ENCODE results near the gene SPOCD1.

Gene SPOCD1

GRCh38 chr1:31786366-31787060 lies 29.3 kb downstream of the SPOCD1 start:
- DNase-seq: no peak

- no peak for DNase-seq
These were observed 29.9 kb downstream of the SPOCD1 start for GRCh38 chr1:31785947-31786290.

- no peak for DNase-seq
These were observed 30.5 kb downstream of the SPOCD1 start for GRCh38 chr1:31785020-31785946.

- no peak for DNase-seq
These were observed 31.3 kb downstream of the SPOCD1 start for GRCh38 chr1:31784356-31785019.

DNA sequence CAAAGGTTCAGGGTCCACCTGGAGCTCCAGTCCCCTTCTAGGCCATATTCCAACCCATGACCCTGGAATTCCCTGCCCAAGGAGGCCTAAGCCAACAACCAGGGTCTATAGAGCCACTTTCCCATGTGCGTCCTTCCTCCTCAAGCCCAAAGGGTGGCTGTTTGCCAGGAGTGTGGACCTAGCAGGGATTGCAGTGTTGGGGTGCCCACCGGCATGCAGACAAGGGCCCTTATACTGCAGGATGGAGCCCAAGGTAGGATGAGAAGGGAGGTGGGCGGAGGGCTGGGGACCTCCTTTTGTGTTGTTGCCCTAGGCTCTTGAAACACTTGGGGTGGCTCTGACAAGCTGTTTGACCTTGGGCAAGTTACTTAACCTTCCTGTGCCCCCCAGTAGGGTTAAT lies 32.0 kb downstream of the SPOCD1 start:
- DNase-seq: no peak

DNA sequence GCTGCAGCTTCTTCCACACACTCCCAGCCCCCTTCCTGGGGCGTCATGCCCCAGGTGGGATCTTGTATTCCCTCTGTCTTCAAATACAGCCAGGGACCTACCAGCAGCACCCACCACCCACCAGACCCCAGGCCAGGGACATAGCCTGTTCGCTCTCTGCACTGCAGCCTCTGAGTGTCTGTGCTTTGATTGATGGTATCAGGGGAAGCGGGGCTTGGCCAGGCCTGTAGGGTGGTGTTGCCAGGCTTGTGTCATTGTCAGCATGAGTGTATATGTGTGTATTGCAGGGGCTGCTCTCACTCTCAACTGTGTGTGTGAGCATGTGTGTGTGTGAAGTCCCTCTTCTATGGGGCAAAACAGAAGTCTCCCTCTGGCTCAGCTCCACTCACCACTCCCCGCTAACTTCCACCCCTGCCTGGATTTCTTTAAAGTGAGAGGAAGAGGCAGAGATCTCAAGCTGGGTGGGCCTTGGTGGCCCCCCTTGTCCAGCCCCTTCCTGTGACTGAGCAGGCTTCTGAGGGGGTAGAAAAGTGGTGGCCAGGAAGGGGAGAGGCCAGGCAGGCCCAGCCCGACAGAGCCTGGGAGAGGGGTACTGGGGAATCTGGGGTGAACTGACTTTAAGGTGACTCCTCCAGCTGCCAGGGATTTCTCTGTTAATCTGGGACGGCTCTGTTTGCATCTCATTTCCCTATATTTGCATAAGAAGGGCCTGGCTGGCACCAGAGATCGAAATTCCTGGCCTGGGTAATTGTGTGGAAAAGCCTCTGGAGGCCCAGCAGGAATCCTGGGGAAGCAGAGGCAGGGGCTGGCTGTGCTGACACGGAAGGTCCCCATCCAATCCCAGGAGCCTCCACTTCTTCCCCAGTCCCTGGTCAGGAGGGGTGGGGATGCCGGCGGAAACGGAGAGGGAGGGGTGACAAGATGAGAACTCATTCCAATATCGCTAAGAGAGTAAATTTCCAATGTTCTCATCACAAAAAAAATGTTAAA lies 33.1 kb downstream of the SPOCD1 start:
- peak; percentile 62 for DNase-seq

GRCh38 chr1:31781756-31782371 lies 34.0 kb downstream of the SPOCD1 start:
- peak; percentile 80 for DNase-seq

- peak; percentile 60 for DNase-seq
These were observed 34.6 kb downstream of the SPOCD1 start for GRCh38 chr1:31781138-31781755.

- DNase-seq: no peak
These were observed 35.2 kb downstream of the SPOCD1 start for GRCh38 chr1:31780632-31781031.

DNA sequence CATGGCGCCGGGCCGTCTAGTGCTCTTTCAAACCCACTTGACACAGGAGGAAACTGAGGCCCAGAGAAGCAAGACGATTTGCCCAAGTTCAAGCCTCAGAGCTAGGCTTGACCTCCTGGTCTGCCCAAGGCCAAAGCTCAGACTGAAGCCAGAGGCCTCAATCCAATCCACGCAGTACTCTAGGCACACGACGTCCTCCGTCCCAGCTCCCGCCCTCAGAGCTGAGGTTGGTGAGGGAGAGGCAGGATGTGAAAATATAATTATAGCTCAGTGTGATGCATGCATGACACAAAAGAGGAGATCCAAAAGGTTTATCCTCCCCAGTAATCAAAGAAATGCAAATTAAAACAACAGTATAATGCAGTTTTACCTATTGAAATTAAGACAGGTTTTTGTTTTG lies 36.1 kb downstream of the SPOCD1 start:
- no peak for DNase-seq

- DNase-seq: no peak
These were observed 36.9 kb downstream of the SPOCD1 start for GRCh38 chr1:31778763-31779488.

- DNase-seq: peak; percentile 32
These were observed 39.3 kb downstream of the SPOCD1 start for GRCh38 chr1:31776516-31776915.

DNA sequence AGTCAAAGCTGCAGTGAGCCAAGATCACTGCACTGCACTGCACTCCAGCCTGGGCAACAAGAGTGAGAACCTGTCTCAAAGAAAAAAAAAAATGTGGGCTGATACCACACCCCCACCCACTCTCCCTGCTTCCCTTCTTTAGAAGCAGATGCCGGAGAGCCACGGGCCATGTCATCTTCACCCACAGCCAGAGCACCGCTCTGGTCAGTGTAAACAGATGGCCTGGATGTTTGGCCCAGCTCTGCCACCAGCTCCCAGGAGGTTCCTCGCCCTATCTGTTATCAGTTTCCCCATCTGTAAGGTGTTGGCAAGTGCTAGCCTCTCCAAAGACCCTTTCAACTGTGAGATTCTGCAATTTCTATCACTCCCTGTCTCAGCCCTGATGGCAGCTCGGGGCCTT lies 39.8 kb downstream of the SPOCD1 start:
- DNase-seq: no peak

DNA sequence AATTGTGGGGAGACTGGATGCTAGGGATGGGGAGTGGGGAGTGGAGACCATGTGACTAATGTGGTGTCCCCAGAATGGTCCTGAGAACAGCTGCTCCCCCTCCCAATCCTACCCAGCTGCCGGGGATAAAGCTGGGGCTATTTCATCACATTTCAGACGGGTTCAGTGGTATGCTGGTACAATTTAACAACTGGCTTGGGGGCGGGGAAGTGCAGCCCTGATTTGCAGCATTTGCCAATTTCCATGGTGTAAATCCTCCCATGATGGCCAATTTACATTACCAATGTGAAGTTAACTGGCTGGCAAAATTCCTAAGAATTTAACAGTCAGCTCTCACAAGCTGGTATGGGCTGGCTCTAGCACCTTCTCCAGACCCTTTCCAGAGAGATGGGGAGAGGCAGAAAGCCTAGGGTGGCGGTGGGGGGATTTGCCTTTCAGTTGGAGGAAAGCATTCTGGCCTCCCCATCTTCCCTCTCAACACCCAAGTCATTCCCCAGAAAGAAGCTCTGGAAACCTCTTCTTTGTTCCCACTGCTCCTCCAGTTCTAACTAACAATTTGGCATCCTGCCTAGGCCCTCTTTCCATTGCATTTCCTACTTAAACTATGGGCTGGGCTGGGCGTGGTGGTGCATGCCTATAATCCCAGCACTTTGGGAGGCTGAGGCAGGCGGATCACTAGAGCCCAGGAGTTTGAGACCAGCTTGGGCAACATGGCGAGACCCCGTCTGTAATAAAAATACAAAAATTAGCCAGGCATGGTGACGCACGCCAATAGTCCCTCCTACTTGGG lies 40.4 kb downstream of the SPOCD1 start:
- DNase-seq: peak; percentile 37

DNA sequence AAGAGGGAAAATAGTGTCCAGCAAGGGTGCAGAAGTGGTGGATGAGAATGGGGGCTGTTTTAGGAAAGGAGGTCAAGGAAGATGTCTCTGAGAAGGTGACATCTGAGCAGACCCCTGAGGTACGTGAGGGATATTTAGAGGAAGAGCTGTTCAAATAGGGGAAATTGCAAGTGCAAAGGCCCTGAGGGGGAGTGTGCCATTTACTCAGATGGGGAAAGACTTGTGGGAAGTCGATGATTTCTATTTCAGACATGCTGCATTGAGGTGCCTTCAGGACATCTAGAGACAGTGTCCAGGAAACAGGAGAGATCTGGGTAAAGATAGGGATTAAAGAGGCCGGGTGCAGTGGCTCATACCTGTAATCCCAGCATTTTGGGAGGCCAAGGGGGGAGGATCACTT lies 41.3 kb downstream of the SPOCD1 start:
- no peak for DNase-seq

- DNase-seq: no peak
These were observed 42.0 kb downstream of the SPOCD1 start for GRCh38 chr1:31773861-31774260.

DNA sequence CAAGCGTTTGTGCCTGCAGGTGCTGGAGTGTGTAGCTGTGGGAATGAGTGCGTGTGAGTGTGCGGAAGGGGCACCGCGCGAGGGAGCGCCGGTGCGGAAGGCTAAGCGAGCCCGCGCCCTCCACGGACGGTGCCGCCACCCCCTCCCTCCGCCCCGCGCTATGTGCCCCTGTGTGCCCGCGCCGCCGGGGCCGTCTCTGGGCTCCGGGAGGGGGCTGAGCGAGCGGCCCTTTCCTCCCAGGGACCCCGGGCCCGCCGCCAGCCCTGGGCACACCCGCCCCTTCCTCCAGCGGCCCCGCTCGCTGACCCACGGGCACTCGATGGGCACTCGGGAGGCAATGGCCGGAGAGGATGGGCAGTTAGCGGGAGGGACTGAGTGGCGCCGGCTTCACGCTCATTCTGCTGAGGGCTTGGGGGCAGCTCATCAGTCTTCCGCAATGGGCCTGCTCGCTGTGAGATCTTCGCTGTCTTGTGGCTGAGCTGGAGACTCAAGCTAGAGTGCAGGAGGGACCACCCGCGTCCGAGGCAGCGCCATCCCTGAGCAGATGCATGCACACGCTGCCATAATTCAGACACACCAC lies 43.1 kb downstream of the SPOCD1 start:
- DNase-seq: no peak

GRCh38 chr1:31771891-31772668 lies 43.7 kb downstream of the SPOCD1 start:
- peak; percentile 67 for DNase-seq
